ENCODE results near the gene BAHCC1.

The BAHCC1 gene

DNA sequence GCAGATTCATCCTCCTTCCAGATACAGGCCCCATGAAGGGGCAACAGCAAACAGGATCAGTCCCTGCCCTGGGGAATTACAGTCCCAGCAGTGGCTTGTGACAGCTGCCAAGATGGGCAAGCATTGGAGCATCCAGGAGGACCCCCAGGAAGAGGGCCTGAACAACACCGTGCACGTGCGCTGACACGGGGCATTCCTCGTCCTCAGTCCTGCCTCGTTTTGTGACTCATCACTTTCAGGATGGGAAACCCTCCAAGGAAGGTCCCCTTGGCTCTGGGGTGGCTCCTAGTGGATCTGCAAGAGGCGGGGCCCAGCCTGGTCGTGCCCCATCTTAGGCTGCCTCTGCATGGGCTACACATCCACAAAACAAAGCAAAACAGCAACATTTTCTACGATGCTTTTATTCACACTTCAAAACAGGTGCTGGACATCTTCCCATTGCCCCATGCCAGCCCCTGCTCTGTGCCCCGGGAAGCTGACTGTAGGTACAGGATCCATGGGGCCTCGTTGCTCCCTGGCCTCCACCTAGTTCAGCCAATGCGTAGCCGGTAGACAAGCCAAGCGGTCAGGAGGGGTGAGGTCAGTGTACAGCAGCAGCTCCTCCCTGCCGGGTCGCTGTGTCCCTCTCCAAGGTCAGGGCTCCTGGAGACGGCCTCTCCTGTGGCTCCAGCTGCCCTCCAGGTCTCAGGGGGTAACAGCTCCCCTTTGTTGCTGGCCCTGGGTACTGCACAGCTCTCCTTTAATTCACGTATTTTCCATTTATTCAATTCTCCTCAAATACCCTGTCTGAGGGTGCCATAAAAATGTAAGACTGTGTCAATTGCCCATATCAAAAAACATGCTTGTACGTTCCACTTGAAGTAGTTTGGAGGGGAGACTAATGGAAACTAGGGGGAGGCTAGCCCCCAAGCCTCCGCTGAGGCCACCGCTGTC, 85.1 kb downstream of the BAHCC1 start:
- H3K9ac ChIP-seq (ENCODE audit: low read depth, low read length, poor library complexity), result no peak overlapping the region
- peak overlapping the region; percentile 5 for H2AK5ac ChIP-seq (ENCODE audit: low read depth, low read length)
- DNase-seq (ENCODE audit: low spot score), result no peak
- H2BK15ac ChIP-seq (ENCODE audit: low read length), result peak overlapping the region; percentile 77
- H2BK12ac ChIP-seq (ENCODE audit: low read length), result peak overlapping the region; percentile 88
- H3K4me3 ChIP-seq (ENCODE audit: low read length in 2 of 2), result peak overlapping the region in 1 of 2 donors; percentile 42
- H3K79me1 ChIP-seq (ENCODE audit: low read depth, low read length), result no peaks in the 10 kb centered on the region
- no peak overlapping the region for H3K27ac ChIP-seq (replicated peaks; ENCODE audit: low read length)
- peaks cover 18 to 72% of the 10 kb centered on the region in 2 donors for H3K4me1 ChIP-seq (ENCODE audit: control insufficient read depth in 2 of 2, insufficient read depth in 1 of 2, low read depth in 1 of 2, low read length in 2 of 2)
- H4K91ac ChIP-seq (ENCODE audit: low read depth, low read length, poor library complexity), result peak overlapping the region; percentile 56
- peaks cover 0 to 4% of the 10 kb centered on the region in 2 donors for H3K9me3 ChIP-seq (replicated peaks in 1 of 2; ENCODE audit: control insufficient read depth in 2 of 2, insufficient read depth in 1 of 2, low read depth in 1 of 2, low read length in 2 of 2)
- H3K14ac ChIP-seq (ENCODE audit: low read length), result no peak overlapping the region
- H3K18ac ChIP-seq (ENCODE audit: low read length), result no peak overlapping the region
- peak overlapping the region; percentile 1 for H2BK5ac ChIP-seq (ENCODE audit: low read length)
- WGBS, 2 donors (ENCODE audit: extremely low coverage in 2 of 2, insufficient read length in 2 of 2, insufficient replicate concordance in 1 of 2), result no CpG with 5 or more reads among the region's 21 CpGs
- H4K8ac ChIP-seq (ENCODE audit: low read depth, low read length), result peak overlapping the region; percentile 55
- peak overlapping the region; percentile 34 for H3K23ac ChIP-seq (ENCODE audit: low read depth, low read length, poor library complexity)
- H3K36me3 ChIP-seq (replicated peaks in 1 of 2; ENCODE audit: control insufficient read depth in 2 of 2, insufficient read depth in 2 of 2, low read length in 2 of 2), result no peaks in the 10 kb centered on the region
- H2AFZ ChIP-seq (ENCODE audit: low read length), result peak overlapping the region; percentile 80
- H3K4ac ChIP-seq (ENCODE audit: low read length), result no peak overlapping the region
- no peak overlapping the region for H2BK120ac ChIP-seq (ENCODE audit: low read depth, low read length)
- H3K27me3 ChIP-seq (ENCODE audit: control insufficient read depth in 3 of 3, insufficient read depth in 3 of 3, low read depth in 1 of 3, low read length in 3 of 3), result peaks cover 0 to 26% (median 0%) of the 10 kb centered on the region in 3 experiments
- peak overlapping the region; percentile 55 for H3K4me2 ChIP-seq (ENCODE audit: insufficient read depth, low read length, poor library complexity, severe bottlenecking)

DNA sequence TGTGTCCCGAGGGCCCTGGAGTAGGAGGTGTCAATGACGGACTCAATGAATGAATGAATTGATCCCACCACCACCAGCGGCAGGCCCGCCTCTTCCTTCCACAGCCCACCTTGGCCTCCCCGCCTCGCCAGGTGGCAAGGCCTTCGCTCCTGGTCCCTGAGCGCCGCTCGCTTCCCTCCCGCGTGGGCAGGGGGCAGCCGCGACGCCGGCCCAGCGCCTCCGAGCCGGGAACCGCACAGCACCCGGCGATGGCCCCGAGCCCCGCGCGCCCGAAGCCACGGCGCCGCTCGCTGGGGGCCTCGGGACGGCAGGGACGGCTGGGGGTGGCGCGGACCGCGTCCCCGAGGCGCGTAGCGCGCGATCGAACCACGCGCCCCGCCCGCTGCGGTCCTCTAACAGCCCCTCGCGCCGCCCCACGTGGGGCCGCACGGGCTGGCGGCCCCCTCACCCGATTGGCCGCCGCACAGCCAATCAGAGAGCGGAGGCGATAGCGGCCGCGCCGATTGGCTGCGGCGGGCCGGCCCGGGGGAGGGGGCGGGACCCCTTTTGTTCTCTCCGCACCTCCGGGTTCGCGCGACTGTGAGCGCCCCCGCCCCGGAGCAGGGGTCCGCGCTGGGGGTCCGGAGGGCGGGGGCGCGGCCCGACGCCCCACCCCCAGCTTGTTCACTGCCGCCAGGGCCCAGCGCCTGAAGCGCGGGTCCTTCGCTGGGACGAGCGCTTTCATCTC, 86.0 kb downstream of the BAHCC1 start:
- H2AK5ac ChIP-seq (ENCODE audit: low read depth, low read length), result no peak overlapping the region
- peak overlapping the region; percentile 56 for H4K91ac ChIP-seq (ENCODE audit: low read depth, low read length, poor library complexity)
- H2BK5ac ChIP-seq (ENCODE audit: low read length), result peak overlapping the region; percentile 1
- peak; percentile 70 for DNase-seq (ENCODE audit: low spot score)
- H2BK15ac ChIP-seq (ENCODE audit: low read length), result peak overlapping the region; percentile 93
- H3K14ac ChIP-seq (ENCODE audit: low read length), result no peak overlapping the region
- H3K18ac ChIP-seq (ENCODE audit: low read length), result peak overlapping the region; percentile 97
- no peak overlapping the region for H4K8ac ChIP-seq (ENCODE audit: low read depth, low read length)
- no CpG with 5 or more reads among the region's 94 CpGs for WGBS, 2 donors (ENCODE audit: extremely low coverage in 2 of 2, insufficient read length in 2 of 2, insufficient replicate concordance in 1 of 2)
- H3K27me3 ChIP-seq (ENCODE audit: control insufficient read depth in 3 of 3, insufficient read depth in 3 of 3, low read depth in 1 of 3, low read length in 3 of 3), result peaks cover 0 to 26% (median 0%) of the 10 kb centered on the region in 3 experiments
- H2BK120ac ChIP-seq (ENCODE audit: low read depth, low read length), result no peak overlapping the region
- H3K4me2 ChIP-seq (ENCODE audit: insufficient read depth, low read length, poor library complexity, severe bottlenecking), result peak overlapping the region; percentile 65
- peak overlapping the region; percentile 80 for H2AFZ ChIP-seq (ENCODE audit: low read length)
- H2BK12ac ChIP-seq (ENCODE audit: low read length), result peak overlapping the region; percentile 88
- peak overlapping the region; percentile 70 for H3K4ac ChIP-seq (ENCODE audit: low read length)
- H3K23ac ChIP-seq (ENCODE audit: low read depth, low read length, poor library complexity), result peak overlapping the region; percentile 34
- no peak overlapping the region for H3K27ac ChIP-seq (replicated peaks; ENCODE audit: low read length)
- peaks cover 0 to 4% of the 10 kb centered on the region in 2 donors for H3K9me3 ChIP-seq (replicated peaks in 1 of 2; ENCODE audit: control insufficient read depth in 2 of 2, insufficient read depth in 1 of 2, low read depth in 1 of 2, low read length in 2 of 2)
- H3K9ac ChIP-seq (ENCODE audit: low read depth, low read length, poor library complexity), result peak overlapping the region; percentile 83
- peaks cover 18 to 70% of the 10 kb centered on the region in 2 donors for H3K4me1 ChIP-seq (ENCODE audit: control insufficient read depth in 2 of 2, insufficient read depth in 1 of 2, low read depth in 1 of 2, low read length in 2 of 2)
- peak overlapping the region; percentile 42 to 70 for H3K4me3 ChIP-seq (ENCODE audit: low read length in 2 of 2)
- H3K36me3 ChIP-seq (replicated peaks in 1 of 2; ENCODE audit: control insufficient read depth in 2 of 2, insufficient read depth in 2 of 2, low read length in 2 of 2), result no peaks in the 10 kb centered on the region
- no peaks in the 10 kb centered on the region for H3K79me1 ChIP-seq (ENCODE audit: low read depth, low read length)

DNA sequence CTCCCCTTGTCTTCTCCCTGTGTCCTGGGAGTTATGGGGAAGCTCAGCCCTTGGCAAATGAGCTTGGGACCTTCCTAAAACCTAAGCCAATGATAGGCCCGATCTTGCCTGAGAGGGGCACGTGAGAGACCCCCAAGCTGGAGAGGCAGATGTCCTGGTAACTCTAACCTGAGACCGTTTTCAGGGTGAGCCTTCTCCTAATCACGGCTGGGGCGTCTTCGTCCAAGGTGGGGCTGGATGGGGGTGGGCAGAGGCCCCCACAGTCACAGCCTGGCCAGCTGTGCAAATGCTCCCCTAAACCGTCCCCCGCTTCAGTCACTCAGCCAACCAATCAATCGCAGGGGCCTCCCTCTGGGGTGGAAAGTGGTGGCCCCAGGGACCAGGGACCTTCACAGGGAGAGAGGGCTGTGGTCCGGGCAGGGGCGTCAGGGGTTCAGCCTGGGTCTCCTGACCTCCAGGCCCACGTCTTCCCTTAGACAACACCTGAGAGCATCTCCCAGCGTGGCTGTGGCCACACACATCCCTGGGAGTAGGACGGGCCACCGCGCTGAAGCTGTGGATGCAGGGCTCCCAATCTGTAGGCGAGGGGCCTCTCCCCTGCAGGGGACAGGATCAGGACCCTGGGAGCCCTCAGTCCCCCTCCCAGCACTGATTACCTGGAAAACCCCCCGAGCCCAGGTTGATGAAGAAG, 86.7 kb downstream of the BAHCC1 start:
- no peak overlapping the region for H3K4ac ChIP-seq (ENCODE audit: low read length)
- H4K91ac ChIP-seq (ENCODE audit: low read depth, low read length, poor library complexity), result no peak overlapping the region
- peaks cover 18 to 73% of the 10 kb centered on the region in 2 donors for H3K4me1 ChIP-seq (ENCODE audit: control insufficient read depth in 2 of 2, insufficient read depth in 1 of 2, low read depth in 1 of 2, low read length in 2 of 2)
- peak overlapping the region; percentile 28 for H2AK5ac ChIP-seq (ENCODE audit: low read depth, low read length)
- no peak for DNase-seq (ENCODE audit: low spot score)
- no peak overlapping the region for H3K14ac ChIP-seq (ENCODE audit: low read length)
- H2BK5ac ChIP-seq (ENCODE audit: low read length), result peak overlapping the region; percentile 1
- no peak overlapping the region for H2BK12ac ChIP-seq (ENCODE audit: low read length)
- H3K9me3 ChIP-seq (replicated peaks in 1 of 2; ENCODE audit: control insufficient read depth in 2 of 2, insufficient read depth in 1 of 2, low read depth in 1 of 2, low read length in 2 of 2), result peaks cover 0 to under 1% of the 10 kb centered on the region in 2 donors
- H2BK120ac ChIP-seq (ENCODE audit: low read depth, low read length), result peak overlapping the region; percentile 37
- H3K36me3 ChIP-seq (replicated peaks in 1 of 2; ENCODE audit: control insufficient read depth in 2 of 2, insufficient read depth in 2 of 2, low read length in 2 of 2), result no peaks in the 10 kb centered on the region
- H3K9ac ChIP-seq (ENCODE audit: low read depth, low read length, poor library complexity), result no peak overlapping the region
- H3K18ac ChIP-seq (ENCODE audit: low read length), result peak overlapping the region; percentile 89
- peak overlapping the region; percentile 65 for H3K4me2 ChIP-seq (ENCODE audit: insufficient read depth, low read length, poor library complexity, severe bottlenecking)
- no peak overlapping the region for H4K8ac ChIP-seq (ENCODE audit: low read depth, low read length)
- no peak overlapping the region for H3K23ac ChIP-seq (ENCODE audit: low read depth, low read length, poor library complexity)
- H2BK15ac ChIP-seq (ENCODE audit: low read length), result peak overlapping the region; percentile 93
- no peak overlapping the region for H3K27ac ChIP-seq (replicated peaks; ENCODE audit: low read length)
- WGBS, 2 donors (ENCODE audit: extremely low coverage in 2 of 2, insufficient read length in 2 of 2, insufficient replicate concordance in 1 of 2), result no CpG with 5 or more reads among the region's 18 CpGs
- peaks cover 0 to 28% (median 0%) of the 10 kb centered on the region in 3 experiments for H3K27me3 ChIP-seq (ENCODE audit: control insufficient read depth in 3 of 3, insufficient read depth in 3 of 3, low read depth in 1 of 3, low read length in 3 of 3)
- peak overlapping the region; percentile 19 to 34 for H3K4me3 ChIP-seq (ENCODE audit: low read length in 2 of 2)
- H3K79me1 ChIP-seq (ENCODE audit: low read depth, low read length), result no peaks in the 10 kb centered on the region
- H2AFZ ChIP-seq (ENCODE audit: low read length), result peak overlapping the region; percentile 80

Data from neuronal stem cell (in vitro differentiated cells).